GM12878 (cell line): ENCODE data around the gene SLC2A8. TPM values are rescaled to one million over a fixed set of nuclear protein-coding genes. Genes with fewer than 3 reads are reported as not detected.

ENCODE experiments used
- BRCA1 ChIP-seq: IDR thresholded peaks from 2 replicates; pipeline ENCODE4 v1.6.1; 2011; ENCODE audit warnings: low read depth, low read length, improper control_type of control experiment
- IKZF2 ChIP-seq, 2 experiments: fragments of 450-650 bp; IDR thresholded peaks; 2 replicates each; pipeline ENCODE4 v1.6.1; 2017; ENCODE audit warnings: mild to moderate bottlenecking in 2 of 2, moderate library complexity in 2 of 2
- PML ChIP-seq: IDR thresholded peaks from 2 replicates; pipeline ENCODE4 v1.6.1; 2012; ENCODE audit warnings: low read length, inconsistent platforms
- POLR2AphosphoS2 ChIP-seq: IDR thresholded peaks from 2 replicates; pipeline ENCODE4 v1.6.1; 2011; ENCODE audit warnings: low read depth, mild to moderate bottlenecking, low read length, improper control_type of control experiment, moderate library complexity
- REST ChIP-seq: IDR thresholded peaks from 2 replicates; pipeline ENCODE4 v1.6.1; 2012; ENCODE audit warnings: mild to moderate bottlenecking, low read depth, low read length
- STAT3 ChIP-seq: IDR thresholded peaks from 2 replicates; pipeline ENCODE4 v1.6.1; 2011; ENCODE audit warnings: low read depth, low read length, improper control_type of control experiment
- YBX1 ChIP-seq: fragments of 450-650 bp; IDR thresholded peaks from 2 replicates; pipeline ENCODE4 v1.6.1; 2016; ENCODE audit warnings: antibody characterized with exemption
- polyA plus RNA-seq, 11 experiments: library from polyadenylated mRNA; depleted of rRNA in 4 of 11; unstranded in 6 of 11; stranded (reverse) in 5 of 11; fragments of >200 nt; fragmentation: Nextera tagmentation in 4 of 11; fragmentation: Illumina TruSeq in 1 of 11; extraction: Ambion mirVana in 4 of 11; extraction: Trizol in 1 of 11; gene quantifications; 1 replicate in 1 of 11; 2 replicates in 10 of 11; pipeline versions ENCODE4 v1.2.1 to v1.2.3, GENCODE V29; 2011 to 2016; ENCODE audit warnings: inconsistent platforms in 2 of 11, missing spikeins in 2 of 11, low read depth in 1 of 11
- total RNA-seq, 4 experiments: library from RNA; depleted of rRNA in 3 of 4; stranded (reverse); fragments of >200 nt in 3 of 4; fragmentation: Illumina TruSeq in 1 of 4; extraction: Trizol in 1 of 4; gene quantifications; 2 replicates each; pipeline versions ENCODE4 v1.2.1 to v1.2.3, GENCODE V29; 2013 to 2021
- TF ChIP-seq, protein P1 (sequence below): fragments of 450-650 bp; IDR thresholded peaks from 2 replicates; pipeline ENCODE4 v1.6.1; 2017; ENCODE audit warnings: antibody characterized with exemption, mild to moderate bottlenecking, moderate library complexity
- TF ChIP-seq, protein P2 (sequence below): fragments of 450-650 bp; IDR thresholded peaks from 2 replicates; pipeline ENCODE4 v1.6.1; 2017; ENCODE audit warnings: low read depth, mild to moderate bottlenecking, moderate library complexity

Gene SLC2A8
- total and polyA plus RNA-seq, 10 of the 15 experiments (the other 5 are each of a cell fraction or from before 2014, with no cell fraction given), result 0.31 to 22.7 (median 10.0) TPM

DNA sequence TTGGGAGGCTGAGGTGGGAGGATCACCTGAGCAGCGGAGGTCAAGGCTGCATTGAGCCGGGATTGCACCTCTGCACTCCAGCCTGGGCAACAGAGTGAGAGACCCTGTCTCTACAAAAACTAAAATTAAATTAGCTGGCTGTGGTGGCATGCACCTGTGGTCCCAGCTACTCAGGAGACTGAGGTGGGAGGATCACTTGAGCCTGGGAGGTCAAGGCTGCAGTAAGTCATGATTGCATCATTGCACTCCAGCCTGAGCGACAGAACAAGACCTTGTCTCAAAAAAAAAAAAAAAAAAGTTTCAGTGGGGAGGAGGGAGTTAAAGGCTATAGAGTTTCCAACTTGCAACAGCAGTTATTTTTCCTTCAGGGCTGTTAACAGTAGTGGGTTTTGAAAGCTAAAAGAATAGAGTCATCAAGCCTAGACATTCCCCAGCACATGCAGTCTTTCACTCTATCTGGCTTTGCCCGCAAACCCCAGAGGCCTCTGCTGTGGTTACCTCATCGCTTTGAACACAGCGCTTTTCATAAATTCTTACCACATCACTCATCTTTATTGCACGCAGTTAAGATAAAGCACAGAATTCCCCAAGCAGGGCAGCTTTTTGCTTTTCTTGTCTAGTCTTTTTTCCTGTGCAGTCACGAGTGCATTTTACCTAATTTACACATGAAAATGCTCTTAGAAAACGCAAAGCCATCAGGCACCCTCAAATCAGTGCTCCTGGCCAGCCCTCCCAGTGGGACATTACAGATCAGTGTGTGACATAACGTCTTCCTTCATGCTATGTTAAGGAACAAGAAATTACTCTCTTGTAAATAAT lies 8.7 kb upstream of the SLC2A8 start (continued):
- TF ChIP-seq, protein P1, sequence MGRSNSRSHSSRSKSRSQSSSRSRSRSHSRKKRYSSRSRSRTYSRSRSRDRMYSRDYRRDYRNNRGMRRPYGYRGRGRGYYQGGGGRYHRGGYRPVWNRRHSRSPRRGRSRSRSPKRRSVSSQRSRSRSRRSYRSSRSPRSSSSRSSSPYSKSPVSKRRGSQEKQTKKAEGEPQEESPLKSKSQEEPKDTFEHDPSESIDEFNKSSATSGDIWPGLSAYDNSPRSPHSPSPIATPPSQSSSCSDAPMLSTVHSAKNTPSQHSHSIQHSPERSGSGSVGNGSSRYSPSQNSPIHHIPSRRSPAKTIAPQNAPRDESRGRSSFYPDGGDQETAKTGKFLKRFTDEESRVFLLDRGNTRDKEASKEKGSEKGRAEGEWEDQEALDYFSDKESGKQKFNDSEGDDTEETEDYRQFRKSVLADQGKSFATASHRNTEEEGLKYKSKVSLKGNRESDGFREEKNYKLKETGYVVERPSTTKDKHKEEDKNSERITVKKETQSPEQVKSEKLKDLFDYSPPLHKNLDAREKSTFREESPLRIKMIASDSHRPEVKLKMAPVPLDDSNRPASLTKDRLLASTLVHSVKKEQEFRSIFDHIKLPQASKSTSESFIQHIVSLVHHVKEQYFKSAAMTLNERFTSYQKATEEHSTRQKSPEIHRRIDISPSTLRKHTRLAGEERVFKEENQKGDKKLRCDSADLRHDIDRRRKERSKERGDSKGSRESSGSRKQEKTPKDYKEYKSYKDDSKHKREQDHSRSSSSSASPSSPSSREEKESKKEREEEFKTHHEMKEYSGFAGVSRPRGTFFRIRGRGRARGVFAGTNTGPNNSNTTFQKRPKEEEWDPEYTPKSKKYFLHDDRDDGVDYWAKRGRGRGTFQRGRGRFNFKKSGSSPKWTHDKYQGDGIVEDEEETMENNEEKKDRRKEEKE, result no peak
- TF ChIP-seq POLR2AphosphoS2, result no peak
- 0 out of 2 replicates have a peak, but pooled peaks have one; percentile 73 for TF ChIP-seq STAT3
- TF ChIP-seq, protein P2, sequence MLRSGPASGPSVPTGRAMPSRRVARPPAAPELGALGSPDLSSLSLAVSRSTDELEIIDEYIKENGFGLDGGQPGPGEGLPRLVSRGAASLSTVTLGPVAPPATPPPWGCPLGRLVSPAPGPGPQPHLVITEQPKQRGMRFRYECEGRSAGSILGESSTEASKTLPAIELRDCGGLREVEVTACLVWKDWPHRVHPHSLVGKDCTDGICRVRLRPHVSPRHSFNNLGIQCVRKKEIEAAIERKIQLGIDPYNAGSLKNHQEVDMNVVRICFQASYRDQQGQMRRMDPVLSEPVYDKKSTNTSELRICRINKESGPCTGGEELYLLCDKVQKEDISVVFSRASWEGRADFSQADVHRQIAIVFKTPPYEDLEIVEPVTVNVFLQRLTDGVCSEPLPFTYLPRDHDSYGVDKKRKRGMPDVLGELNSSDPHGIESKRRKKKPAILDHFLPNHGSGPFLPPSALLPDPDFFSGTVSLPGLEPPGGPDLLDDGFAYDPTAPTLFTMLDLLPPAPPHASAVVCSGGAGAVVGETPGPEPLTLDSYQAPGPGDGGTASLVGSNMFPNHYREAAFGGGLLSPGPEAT, result peak; percentile 96
- peak; percentile 97 to 98 for TF ChIP-seq IKZF2 (IDR thresholded peaks at IDR 0.05)
- TF ChIP-seq BRCA1, result no peak
- peak; percentile 21; the same call in 1 of the 2 replicates for TF ChIP-seq REST
- TF ChIP-seq PML, result peak; percentile 86
- no peak for TF ChIP-seq YBX1
